NCI-H510A treated with DMSO at 0.1 percent for 48 hours (cell line): ENCODE data around the gene COQ8A.
"Not testable (repeated sequence)": the region's sequence is repeated elsewhere in the genome, so short reads cannot be mapped to it uniquely, and the experiment has no call there.

Source experiments
- DNase-seq: peaks from one replicate; lab custom pipeline; 2025; lab: John Stamatoyannopoulos, UW

Gene COQ8A

DNA sequence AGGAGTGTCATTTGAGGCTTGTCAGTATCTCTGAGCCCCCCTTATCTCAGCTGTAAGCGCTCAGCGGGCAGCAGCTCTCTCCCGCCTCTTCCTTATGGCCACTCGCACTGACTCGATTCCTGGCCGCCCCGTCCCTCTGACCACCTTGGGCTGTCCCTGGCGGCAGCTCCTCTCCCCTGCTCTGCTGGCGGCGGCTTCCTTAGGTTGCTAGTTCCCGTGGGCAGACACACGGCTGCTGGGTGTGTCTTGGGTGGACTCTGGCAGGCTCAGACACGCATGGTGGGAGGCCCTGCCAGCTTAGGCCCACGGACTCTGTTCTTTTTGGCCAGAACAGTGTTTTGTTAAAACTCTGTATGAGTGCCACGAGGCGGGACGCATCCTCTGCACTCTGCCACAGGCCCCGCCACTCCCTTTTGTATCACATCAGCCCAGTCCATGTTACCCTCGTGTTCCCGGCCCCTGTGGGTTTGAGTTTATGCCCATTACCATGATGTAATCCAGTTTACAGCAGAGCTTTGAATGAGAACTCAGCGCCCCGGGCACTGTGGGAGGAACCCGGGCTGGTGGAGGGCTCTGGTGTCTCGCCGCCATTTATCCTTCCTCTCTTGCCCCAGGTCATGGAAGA is 45.9 kb downstream of the COQ8A start:
- no peak for DNase-seq

DNA sequence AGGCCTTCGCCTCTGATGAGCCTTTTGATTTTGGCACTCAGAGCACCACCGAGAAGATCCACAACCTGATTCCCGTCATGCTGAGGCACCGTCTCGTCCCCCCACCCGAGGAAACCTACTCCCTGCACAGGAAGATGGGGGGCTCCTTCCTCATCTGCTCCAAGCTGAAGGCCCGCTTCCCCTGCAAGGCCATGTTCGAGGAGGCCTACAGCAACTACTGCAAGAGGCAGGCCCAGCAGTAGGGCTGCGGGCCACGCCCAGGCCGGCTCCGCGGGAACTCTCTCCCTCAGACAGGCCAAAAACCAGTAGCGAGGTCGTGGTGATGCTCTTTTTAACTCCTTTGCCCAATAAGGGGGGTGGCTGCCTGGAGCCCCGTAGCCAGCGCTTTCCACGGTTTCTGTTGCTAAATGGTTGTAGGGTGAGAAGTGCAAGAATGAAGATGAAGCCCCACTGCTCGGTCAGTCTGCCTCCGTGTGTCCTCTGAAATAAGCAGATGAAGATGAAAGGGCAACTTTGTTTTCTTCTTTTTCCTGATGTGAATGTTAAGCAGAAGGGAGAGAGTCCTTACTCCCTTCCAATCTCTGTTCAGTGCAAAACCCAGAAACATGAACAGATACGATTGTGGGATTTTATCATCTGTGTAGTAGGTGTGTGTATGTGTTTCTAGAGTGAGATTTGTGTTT is 46.5 kb downstream of the COQ8A start:
- no peak for DNase-seq

DNA sequence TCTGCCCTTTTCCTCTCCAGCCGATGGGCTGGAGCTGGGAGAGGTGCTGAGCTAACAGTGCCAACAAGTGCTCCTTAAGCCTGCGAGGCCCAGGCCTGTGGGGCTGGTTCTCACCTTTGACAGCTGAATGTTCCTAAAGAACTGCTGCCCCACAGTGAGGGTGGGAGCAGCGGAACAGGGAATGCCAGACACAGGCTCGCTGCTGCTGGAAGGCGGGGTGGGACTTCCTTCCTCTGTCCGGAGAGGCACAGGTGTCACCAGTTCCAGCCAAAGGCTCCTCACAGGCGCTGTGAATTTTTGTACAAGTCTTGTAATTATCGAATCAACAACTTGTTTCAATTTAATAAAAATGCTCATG is 47.1 kb downstream of the COQ8A start:
- no peak for DNase-seq

DNA sequence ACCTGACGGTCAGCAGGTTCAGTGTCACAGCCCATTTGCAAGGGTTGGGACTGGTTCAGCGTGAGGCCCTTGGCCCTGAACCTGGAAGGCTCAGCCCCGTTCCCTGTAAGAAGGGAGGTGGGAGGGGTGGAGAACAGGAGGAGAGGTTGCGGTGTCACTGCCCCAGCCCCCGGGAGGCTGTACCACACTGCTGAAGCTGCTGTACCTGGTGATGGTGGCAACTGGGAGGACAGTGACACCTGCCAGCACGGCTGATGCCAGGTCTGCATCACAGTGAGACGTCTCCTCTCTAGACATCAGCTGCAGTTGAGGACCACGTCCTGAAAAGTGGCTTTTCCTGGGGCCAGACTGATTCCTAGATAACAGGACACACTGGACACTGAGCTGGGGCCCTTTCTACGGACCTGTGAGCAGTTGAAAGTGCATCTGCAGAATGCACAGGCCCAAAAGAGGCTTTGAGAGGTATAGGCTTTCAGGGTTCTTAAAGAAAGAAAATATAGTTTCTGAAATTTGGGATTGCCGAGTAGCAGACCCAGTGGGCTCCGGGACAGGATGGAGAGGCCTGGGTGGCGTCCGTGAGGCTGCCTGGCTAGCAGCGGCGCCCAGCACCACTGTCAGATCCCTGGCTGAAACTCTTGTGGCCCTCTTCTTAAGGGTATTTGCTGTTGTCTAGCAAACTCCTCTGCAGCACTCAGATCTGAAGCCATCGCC is 47.7 kb downstream of the COQ8A start:
- no peak for DNase-seq

DNA sequence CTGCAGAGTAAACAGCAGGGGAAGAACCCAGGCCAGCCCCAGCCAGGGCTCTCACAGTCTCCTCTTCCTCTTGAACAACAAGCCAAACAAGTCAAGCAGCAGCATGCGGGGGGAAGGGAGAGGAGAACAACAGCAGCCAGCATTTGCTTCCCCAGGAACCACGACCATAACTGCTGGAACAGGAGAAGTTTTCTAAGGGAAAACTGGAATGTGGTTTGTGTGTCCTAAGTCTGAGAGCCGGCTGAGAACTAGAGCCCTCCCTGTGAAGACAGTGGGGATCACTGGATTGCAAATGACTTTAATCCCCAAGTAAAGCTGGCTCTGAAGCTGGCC is 48.2 kb downstream of the COQ8A start:
- DNase-seq = peak; percentile 88

DNA sequence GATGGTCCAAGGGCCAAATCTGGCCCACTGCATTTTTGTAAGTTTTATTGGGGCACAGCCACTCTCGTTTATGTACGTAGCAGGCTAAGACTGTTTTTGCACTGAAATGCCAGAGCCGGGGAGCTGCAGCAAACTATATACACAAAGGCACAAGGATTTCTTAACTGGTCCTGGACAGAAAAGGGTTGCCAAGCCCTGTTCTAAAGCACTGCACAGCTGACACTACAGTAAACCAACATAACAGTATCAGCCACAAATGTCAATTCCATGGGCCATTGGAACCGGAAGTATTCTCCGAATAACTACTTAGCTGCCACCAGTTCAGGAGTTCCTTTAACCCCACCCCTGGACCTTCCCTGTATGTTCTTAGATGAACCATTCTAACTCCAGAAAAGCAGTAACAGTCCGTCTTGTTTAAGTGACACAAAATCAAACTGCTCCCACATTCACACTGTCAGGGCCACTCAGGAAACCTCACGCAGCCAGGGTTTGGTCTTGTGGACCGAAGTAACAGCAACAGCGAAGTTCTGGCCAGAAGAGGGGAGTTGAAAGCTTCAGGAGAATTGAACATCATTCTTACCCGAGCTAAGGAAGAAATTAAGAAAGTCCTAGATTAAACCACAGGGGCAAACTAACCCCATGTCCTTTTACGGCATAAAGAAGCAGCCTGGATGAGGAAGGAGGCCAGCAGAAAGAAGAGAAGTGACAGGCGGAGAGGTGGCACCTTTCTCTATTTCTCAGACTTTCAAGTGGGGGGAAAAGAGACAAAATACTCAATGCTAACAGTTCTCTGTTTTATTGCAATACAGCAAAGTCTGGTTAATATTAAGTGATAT is 49.2 kb downstream of the COQ8A start:
- peak; percentile 24 for DNase-seq

DNA sequence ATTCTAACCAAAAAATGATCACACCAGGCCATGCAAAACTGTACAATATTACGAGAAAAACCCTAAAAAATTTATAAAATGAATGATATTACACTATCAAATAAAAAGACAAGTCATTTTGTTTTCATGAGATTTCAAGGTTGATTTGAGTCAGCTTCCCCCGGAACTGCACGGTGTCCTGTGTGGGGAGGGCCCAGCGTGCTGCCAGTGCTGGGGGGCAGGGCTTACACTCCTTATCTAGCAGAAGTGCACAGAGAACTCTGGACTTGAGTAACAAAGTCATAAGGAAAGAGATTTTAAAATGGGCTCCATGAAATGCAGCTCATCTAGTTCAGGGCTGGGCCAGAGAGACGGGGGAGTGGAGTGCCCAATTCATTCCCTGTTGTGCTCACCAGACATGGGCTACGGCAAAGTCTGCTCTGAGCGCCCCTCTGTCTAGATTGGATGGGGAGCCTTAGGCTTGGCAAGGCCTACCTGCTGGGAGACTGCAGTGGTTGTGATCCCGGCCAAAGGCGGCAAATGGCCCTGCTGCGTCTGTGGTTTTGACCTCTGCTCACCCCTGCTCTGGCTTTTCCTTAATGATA is 50.1 kb downstream of the COQ8A start:
- no peak for DNase-seq

DNA sequence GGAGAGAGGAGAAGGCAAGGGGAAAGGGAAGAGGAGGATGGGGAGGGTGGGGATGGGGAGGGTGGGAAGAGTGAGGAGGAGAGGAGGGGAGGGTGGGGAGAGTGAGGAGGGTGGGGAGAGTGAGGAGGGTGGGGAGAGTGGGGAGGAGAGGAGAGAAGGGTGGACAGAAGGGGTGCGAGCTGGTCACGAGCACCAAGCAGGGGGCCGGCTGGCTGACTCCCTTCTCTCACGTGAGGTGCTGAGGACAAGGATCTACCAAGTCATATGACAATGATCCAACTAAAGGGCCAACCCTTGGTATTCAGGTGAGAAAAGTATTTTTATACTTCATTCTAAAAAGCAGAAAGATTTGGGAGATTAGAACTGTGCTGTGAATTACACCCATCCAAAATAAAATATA is 51.8 kb downstream of the COQ8A start:
- DNase-seq = no peak

DNA sequence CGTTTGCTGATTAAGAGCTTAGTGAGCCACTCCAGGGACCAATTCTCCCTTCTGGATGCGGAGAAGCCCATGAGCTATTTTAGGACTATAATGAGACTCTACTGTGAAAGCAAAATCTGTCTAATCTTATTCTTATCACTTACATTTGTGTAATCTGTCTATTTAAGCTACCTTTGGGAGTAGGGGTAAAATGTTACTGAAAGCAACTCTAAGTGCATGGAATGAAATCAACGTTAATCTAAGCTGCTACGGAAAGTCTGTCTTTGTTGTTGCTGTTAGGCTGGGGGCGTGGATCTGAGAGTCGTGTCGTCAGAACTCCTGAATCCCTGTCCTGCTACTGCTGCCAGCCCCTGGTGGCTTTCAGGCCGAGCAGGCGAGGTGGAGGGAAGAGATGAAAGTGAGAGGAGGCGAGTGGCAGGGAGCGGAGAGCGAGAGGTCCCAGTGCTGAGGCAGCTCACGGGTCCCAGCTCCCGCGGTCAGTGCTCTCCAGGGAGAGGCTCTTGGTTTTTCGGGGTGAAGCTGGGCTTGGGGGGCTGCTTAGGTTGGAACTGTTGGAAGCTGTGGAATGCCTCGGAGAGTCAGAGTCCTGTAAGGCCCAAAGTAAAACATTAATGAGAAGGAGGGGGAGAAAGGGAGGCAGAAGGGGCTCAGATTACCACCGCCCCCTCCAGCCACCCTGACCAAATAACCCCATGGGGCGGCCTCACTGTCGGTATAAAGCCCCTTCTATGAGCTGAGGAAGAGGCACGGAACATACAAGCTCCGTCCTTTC is 53.9 kb downstream of the COQ8A start:
- DNase-seq = no peak

DNA sequence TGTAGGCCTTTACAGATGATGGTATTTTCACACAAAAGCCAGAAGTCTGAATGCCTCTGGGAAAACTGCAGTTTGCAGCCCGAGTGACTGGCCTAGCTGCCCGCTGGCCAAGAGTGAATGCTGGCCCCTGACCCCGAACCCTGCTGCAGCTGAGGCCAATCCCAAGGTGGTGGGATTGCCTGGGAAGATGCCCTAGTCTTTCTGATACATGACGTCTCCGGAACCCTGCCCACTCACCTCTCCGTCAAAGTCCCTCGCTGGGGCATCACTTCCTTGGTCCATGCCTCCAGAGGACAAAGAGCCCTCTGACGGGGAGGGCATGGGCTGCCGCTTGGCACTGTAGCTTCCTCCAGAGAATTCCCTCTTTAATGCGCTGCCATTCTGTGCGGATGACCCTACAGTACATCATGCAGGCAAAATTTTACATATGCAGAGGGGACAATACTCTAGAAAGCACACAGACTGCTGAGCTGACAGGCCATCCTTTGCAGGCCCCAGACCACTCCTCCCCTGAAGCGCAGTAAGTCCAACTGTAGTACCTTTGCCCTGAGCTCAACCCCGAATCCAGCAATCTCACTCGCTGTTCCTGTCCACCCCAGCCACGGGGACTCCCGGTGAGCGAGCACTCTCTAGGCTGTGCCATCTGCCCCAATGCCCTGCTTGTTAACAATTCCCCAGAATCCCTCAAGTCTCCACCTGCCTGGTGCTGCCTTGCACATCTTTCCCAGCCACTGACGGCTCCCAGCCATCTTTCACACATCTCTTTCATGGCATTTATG is 54.7 kb downstream of the COQ8A start:
- DNase-seq = no peak

DNA sequence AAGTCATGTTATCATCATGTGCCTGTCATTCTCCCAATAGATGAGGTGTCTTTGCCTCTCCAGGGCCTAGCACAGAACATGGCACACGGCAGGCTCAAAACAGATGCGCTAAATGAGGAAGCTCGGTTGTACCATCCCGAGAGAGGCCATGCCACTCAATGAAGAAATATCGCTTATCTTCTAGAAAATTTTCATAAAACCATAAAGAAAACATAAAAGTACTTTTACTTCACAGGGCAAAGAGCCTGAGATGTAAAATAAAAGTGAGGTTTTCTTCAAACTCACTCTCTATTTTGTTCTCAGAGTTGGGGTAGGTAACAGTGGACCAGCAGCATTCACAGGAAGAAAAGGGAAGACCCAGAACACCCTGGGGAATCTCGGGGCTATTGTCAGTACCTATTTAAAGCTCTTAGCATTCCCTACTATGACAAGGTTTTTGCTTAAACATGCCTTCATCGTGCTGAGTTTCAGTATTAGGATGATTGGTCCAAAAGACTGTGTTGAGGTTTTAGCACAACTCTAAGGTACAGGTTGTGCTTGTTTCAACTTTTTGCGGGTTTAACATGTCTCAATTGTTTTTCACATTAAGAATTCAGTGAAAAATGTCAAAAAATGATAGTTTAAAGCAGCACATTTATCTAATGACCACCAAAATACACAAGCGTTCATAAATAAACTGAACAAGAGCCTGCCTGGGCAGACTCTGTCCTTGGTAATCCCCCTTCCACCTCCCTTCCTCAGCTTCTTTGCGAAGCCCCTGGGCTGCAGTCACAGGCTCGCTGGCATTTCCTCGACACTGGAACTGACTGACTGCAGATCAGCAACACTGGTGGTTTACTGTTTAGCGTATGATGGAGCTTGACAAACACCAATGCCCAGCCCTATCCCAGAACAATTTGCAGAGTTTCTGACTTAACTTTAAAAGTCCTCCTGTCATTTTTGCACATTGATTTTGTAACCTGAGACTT is 55.6 kb downstream of the COQ8A start:
- DNase-seq = no peak

DNA sequence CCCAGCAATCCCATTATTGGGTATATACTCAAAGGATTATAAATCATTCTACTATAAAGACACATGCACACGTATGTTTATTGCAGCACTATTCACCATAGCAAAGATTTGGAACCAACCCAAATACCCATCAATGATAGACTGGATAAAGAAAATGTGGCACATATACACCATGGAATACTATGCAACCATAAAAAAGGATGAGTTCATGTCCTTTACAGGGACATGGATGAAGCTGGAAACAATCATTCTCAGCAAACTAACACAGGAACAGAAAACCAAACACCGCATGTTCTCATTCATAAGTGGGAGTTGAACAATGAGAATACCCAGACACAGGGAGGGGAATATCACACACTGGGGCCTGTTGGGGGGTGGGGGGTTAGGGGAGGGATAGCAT is 59.5 kb downstream of the COQ8A start:
- DNase-seq = not testable (repeated sequence)

DNA sequence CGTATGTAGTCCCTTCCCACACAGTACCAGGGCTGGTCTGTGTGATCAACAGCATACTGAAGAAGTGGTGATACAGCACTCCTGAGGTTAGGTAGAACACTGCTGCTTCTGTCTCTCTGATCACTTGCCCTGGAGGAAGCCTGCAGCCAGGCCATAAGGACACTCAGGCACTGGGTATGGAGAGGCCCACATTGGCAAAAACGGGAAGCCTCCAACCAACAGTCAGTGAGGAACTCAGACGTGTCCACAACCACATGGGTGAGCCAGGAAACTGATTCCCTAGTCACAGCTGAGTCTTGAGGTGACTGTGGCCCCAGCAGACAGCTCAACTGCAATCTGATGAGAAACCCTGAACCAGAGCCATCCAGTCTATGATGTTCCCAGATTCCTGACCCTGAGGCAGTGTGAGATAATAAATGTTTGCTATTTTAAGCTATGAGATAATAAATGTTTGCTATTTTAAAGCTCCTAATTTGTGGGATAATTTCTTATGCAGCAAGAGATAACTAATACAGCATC is 62.5 kb downstream of the COQ8A start:
- DNase-seq = no peak

DNA sequence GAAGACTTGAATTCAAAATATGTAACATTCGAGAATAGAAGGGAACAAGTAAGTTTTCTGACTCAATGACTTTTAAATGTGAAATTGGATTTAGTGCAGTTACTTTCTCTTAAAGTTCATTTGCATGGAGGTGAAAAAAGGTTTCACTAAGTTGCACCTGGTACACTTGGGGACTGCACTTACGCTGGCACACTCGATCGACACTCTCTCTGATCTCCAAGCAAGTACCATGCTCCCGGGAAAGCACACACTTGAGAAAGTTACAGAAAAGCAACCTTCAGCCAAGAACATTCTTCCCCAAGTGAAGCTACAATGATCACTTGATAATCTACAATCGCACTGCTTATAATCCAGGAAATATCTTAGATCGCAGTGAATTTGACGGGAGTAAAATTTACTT is 63.1 kb downstream of the COQ8A start:
- DNase-seq = no peak

DNA sequence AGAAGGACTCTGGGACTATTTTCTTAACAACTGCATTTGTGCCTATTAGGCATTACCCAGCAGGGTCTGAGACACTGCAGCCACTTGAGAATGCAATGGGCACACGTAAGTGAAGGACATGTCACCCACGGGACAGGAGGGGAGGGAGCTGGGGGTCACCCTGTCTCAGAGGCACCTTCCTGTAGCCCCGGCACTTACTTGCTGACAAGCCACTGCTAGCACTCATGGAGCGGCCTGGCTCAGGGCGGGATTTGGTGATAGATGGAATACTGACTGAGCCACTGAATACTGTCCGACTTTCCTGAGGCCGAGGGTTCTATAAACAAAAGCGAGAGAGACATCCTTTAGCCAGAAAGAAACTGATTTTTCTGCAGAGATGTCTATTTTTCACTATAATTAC is 64.7 kb downstream of the COQ8A start:
- DNase-seq = no peak

DNA sequence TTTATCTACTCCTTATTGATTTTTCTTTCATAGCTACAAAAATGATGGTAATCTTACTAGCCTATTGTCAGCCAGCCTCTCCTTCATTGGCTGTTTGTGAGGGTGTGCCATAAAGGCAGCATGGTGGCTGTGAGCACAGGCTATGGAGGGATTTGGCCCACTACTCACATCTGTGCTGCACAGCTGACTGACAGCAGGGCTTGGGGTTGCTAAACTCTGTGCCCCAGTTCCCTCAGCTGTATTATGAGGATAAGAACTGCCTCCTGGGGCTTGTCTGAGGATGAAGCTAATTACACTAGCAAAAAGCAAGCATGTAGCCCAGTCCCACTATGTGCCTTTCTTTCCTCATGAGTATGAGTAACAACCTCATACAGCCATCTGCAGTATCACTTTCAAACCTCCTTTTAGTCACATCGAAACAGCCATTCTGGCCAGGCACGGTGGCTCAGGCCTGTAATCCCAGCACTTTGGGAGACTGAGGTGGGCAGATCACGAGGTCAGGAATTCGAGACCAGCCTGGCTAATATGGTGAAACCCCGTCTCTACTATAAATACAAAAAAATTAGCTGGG is 66.2 kb downstream of the COQ8A start:
- no peak for DNase-seq

DNA sequence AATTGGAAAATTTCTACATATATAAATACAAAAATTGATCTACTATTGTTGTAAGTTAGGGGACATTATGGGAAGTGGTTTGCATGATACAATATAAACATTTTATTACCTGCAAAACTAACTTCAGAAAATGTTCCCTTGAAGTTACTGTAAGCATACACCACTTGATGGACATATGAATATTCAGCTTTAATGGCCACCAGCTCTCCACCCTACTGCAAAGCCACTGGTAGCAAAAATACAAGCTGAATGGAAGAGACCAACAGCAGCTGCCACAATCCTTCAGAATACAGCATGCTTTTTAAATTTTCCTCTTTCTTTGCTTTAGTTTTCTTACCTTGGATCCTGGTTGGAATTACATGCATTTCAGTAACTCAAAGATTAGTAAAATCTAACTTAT is 69.8 kb downstream of the COQ8A start:
- DNase-seq = no peak

DNA sequence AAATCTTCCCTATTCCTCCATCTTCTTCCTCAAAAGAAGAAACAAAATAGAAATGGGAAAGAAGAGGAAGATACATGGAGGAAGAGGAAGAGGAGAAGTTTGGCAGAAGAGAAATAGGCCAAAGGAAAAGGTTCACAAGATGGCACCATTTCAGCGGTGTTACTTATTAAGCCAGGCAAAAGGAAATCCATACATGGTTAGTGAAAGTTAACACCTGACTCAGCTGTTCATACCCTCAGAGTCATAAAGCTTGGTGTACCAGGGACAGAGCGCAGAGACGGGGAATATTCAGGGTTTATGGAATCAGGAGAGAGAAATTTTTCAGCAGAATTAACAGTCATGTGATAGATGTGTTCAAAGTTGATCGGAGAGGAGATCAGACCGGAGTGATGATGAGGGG is 70.6 kb downstream of the COQ8A start:
- no peak for DNase-seq

DNA sequence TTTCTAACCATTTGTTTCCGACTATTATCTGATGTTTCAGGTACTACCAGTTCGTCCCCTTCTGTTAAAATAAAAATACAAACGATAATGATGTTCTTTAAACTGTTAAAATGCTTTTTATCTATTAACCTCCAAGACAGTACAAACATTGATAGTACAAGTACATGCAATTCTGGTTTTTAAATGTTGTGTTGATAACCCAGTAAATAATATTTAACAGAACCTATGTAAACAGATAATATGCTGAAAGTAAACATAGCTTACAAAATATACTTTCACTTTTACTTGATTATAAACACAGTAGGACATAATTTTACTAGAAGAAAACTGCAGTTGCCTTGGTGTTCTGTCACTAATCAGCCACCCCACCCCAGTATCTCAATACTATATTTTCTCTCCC is 76.9 kb downstream of the COQ8A start:
- DNase-seq = no peak
